ENCODE results near the gene CASD1.

DNA sequence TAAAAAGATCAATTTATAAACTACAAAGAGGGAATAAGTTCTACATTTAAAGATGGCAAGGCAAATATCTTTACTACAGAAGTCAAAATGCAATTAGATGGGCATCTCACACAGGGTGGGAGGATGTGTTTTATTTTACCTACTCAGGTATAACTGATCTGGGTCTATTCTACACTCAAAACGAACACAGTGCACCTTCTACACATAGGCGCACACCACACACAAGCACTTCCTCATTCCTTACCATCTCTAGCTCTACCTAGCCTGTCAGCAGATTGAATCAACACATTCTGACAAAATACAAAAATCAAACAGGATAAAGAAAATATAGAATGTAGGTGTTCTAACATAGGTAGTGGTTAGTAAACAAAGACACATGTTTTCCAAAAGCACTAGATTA is 81.6 kb downstream of the CASD1 start:
- TF ChIP-seq EZH2 (IDR thresholded peaks at IDR 0.05; ENCODE audit: borderline replicate concordance, insufficient read depth, low read length, poor library complexity, severe bottlenecking) (no peak), POLR2AphosphoS5 (IDR thresholded peaks at IDR 0.05) (no peak), REST (IDR thresholded peaks at IDR 0.05; ENCODE audit: borderline replicate concordance) (no peak), CTCF (IDR thresholded peaks at IDR 0.05; ENCODE audit: poor library complexity, severe bottlenecking) (no peak), TAF1 (IDR thresholded peaks at IDR 0.05; ENCODE audit: low read depth) (no peak), EP300 (conservative IDR thresholded peaks at IDR 0.05; ENCODE audit: poor library complexity, severe bottlenecking) (no peak), RAD21 (conservative IDR thresholded peaks at IDR 0.05) (no peak)

All from neural cell (in vitro differentiated cells).